GM21723 (cell line): Measurements from ENCODE around the gene MND1.
"Not testable (repeated sequence)": the region's sequence is repeated elsewhere in the genome, so short reads cannot be mapped to it uniquely, and the experiment has no call there.

Experiments
- ATAC-seq: cut with Tn5 transposase; IDR thresholded peaks from one replicate; pipeline ENCODE4 v1.9.1; 2021; ENCODE audit warnings: mild to moderate bottlenecking, moderate library complexity; ENCODE audit not compliant: unreplicated experiment

Gene MND1

DNA sequence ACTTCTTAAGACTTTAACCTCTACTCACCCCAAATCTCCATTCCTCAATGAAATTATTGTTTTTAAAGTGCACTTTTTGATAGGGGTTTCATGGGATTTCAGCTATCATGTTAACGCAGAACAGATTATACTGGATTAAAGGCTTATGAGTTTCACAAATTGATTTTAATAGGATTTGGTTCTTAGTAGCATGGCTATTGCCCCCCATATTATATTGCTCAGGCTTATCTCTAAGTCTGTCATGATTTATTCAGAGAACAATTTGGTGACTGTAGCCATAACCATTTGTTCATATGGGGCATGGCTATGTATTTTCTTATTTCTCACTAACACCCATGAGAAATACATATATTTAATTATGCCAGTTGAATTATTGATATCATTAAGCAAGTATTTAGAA lies 57.0 kb downstream of the MND1 start:
- no peak for ATAC-seq

DNA sequence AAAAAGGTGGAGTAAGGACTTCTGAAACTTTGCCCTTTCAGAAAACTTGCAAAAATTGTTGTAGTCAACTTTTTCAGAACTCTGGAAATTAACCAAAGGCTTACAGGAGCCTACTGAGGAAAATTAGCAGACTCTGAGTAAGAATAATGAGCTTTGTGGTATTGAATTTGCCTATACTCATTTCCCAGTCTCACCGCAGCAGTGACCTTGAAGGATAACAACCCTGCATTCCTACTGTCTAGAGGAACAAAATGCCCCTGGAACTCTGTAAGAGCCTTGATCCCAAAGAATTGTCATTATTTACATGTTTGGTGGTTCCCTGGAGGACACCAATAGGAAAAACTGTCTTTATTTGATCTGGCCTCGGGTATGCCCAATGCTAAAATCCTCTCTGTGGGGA lies 57.9 kb downstream of the MND1 start:
- no peak for ATAC-seq

DNA sequence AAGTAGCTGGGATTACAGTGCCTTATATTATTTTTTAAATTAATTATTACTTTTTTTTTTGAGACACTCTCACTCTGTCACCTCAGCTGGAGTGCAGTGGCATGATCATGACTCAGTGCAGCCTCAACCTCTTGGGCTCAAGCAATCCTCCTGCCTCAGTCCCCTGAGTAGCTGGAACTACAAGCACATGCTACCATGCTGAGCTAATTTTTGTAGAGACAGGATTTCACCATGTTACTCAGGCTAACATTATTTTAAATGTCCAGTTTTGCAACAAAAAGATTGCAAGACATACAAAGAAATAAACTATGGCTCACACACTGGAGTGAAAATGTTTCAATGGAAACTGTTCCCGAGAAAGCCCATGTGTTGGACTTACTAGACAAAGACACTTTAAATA lies 59.2 kb downstream of the MND1 start:
- no peak for ATAC-seq

DNA sequence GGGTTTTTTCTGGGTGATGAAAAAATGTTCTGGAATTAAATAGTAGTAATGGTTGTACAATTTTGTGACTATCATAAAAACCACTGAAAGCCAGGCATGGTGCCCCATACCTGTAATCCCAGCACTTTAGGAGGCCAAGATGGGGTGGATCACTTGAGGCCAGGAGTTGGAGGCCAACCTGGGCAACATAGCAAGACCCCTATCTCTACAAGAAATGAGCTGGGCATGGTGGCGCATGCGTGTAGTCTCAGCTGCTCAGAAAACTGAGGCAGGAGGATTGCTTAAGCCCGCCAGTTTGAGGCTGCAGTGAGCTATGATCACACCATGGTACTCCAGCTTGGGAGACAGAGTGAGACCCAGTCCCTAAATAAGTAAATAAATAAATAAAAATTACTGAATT lies 63.4 kb downstream of the MND1 start:
- ATAC-seq = no peak

DNA sequence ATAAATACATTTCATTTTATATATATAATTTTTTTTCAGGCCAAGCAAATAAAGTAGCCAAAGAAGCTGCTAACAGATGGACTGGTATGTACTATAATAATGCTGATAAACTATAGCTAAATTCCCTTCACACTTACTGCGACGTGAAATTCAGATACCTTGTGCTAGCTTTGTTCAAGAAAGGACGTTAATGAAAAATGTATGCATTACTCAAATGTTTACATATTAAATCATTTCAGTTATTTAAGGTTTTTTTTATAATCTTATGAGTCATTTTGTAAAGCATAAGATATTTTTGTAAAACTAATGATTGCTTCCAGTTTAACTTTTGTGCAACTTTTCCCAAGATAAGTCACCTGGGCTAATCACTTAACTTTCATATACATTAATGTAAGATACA lies 64.4 kb downstream of the MND1 start:
- ATAC-seq = no peak

DNA sequence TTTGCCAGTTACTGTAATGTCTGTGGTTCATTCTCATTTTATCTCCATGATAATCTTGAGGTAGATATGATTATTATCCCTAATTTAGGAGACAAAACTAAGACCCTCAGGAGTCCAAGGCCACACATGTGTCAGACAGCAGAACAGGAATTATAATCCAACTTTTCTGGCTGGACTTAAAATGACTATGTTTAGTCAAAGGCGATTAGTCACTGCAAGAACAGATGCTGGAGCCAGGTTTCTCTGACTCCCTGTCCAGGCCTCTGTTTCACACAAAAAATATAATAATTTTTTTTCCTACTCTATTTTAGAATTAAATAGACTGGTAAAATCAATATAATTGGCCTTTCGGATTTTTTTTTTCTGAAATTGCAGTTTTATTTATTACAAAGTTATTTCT lies 64.9 kb downstream of the MND1 start:
- ATAC-seq = no peak

DNA sequence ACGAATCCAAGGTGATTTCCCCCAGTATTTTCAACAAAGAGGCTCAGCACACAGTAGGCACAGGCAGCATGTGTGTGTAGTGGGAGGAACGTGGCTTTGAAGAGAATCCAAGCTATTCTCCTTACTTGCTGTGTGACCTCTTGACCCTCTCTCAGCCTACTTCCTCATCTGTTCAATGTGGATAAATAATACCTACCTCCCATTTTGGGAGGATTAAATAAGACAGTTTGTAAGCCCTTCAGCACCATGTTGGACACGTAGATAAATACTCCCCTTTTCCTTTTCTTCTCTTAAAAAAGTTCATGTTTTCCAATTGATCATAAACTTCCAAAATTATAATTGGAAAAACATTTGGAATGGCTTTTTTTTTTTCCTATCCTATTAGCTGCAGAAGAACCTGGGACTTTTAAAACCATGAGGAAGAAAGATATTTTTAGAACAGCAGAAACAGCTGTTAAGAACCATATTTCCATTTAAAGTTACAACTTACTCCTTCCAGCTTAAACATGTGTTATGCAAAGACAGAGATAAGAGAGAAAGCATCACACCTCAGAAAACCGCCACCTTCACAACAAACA lies 65.5 kb downstream of the MND1 start:
- ATAC-seq = no peak

DNA sequence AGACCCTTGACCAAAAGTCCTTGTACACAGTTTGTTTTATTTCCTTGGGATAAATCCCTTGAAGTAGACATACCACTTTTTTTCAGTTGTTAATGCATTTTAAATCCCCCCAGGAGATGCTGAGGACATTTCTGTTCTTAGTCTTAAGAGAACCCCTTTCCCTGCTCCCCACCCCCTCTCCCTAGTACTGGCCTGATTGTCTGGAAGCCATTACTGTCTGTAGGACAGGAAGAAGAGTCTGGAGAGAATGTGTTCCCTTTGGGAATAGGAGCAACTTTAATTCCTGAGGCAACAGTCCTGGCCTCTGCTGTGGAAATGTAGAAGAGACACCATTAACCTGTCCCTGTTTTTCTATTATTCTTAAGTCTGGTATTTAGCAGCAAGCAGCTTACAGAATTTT lies 69.4 kb downstream of the MND1 start:
- no peak for ATAC-seq

DNA sequence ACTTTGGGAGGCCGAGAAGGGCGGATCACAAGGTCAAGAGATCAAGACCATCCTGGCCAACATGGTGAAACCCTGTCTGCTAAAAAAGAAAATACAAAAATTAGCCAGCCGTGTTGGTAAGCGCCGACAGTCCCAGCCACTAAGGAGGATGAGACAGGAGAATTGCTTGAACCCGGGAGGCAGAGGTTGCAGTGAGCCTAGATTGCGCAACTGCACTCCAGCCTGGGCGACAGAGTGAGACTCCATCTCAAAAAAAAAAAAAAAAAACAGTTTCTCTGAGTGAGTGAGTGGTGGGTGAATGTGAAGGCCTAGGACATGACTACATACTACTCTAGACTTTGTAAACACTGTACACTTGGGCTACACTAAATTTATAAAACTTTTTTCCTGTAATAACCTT lies 72.0 kb downstream of the MND1 start:
- not testable (repeated sequence) for ATAC-seq

DNA sequence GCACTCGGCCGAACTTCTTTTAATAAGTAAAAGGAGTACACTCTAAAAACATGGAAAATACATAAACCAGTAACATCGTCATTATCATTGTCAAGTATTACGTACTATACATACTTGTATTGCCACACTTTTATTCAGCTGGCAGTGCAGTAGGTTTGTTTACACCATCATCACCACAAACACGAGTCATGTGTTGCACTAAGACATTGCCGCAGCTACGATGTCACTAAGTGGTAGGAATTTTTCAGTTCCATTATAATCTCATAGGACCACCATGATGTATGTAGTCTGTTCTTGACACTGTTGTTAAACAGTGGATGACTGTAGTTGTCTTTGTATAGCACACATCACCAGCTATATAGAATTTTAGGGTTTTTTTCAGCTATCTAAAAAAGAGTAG lies 73.6 kb downstream of the MND1 start:
- ATAC-seq = no peak

DNA sequence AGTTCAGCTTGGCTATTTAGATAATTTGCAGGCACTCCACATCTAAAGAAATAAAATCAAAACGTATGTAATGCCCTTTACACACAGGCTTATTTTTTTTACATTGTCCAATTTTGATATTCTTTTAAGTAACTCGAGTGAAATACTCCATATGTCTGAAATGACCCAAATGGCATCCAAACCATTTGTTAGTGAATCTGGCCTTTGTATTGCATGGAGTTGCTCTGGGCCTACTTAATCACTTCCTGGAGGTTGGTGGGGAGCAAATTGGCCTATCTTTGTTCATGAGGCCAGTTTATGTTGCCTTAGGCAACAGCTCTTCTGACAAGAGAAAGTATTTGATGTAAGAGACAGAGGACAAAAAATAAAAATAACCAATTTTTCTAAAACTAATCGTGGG lies 74.1 kb downstream of the MND1 start:
- no peak for ATAC-seq

DNA sequence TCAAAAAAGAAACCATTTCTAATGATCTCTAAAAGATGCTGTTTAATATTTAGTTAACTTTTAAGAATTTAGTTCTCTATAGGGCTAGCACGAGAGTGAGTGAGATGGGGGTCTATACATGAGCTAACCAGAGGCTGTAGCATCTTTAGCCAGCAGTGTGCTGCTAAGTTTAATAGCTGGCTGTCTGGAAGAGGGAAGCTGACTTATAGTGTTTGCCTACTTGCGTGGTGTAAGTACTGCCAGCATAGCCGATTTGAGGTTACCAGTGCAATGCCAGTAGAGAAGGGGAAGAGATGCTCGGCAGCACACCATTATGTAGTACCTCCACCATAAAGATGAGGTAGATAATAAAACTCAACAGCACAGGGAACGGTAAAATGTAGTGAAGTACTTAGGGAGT lies 74.5 kb downstream of the MND1 start:
- no peak for ATAC-seq

DNA sequence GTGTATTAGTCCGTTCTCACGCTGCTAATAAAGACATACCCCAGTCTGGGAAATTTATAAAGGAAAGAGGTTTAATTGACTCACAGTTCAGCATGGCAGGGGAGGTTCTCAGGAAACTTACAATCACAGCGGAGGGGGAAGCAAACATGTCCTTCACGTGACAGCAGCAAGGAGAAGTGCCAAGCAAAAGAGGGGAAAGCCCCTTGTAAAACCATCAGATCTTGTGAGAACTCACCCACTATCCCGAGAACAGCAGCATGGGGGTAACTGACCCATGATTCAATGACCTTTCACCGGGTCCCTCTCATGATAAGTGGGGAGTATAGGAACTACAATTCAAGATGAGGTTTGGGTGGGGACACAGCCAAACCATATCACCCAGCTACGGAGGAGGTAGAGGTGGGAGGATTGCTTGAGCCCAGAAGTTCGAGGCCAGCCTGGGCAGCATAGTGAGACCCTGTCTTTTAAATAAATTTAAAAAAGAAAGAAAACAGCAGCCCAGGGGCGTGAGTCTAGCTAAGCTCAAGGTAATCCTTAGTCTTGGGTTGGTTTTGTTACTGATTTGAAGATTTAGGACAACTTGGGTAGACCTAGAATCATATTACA lies 75.3 kb downstream of the MND1 start:
- no peak for ATAC-seq

DNA sequence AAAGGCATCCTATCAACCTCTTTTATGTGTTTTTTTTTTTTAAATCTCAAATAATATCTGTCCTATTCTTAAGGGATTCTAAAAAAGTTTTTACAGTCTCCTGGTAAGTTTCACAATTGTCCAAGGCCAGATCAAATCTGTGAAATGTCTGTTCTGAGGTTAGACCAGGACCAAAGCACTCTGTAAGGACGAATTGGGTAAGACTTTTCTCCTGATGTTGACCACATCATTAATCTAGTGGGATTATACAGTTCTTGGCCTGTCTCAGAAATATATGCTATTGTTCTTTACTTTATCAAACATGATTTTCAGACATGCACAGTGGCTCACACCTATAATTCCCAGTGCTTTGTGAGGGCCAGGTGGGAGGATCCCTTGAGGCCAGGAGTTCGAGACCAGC lies 75.9 kb downstream of the MND1 start:
- no peak for ATAC-seq

DNA sequence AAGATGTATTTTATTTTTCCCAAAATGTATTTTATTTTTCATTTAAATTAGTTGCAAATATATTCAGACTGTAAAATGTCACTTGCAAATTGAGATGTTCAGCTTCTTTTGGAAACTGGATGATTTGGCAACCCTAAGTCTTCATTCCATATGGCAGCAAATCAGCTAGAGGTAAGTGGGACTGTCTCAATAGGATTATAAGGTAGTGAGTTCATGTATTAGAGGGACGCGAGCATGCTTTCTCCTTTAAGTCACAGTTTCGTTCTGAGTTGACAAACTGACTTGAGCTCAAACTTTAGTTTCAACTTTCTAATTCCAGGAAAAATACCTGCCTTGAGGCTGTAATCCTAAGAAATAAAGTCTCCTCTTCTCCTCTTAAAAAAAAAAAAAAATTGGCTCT lies 77.5 kb downstream of the MND1 start:
- peak; percentile 60 for ATAC-seq

DNA sequence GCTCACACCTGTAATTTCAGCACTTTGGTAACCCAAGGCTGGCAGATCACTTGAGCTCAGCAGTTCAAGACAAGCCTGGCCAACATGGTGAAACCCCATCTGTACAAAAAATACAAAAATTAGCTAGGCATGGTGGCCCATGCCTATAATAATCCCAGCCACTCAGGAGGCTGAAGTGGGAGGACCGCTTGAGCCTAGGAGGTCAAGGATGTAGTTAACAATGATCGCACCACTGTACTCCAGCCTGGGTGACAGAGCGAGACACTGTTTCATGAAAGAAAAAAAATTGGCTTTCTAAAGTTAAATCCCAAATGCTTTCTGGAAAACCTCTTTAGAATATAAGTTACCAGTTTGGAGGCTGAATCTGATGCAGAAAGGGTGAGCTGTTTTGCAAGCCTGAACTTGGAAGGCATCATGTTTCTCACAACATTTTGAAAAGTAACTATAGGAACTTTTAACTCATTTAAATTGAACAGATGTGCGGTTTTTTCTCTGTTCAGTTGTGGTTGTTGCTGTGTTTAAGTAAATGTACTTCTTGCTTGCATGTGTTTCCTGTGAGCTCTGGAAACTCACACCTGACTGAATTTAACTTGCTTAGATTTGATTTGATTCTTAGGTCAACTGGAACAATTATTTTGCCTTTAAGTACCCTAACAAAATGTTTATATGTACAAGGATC lies 81.9 kb downstream of the MND1 start:
- ATAC-seq = peak; percentile 63

DNA sequence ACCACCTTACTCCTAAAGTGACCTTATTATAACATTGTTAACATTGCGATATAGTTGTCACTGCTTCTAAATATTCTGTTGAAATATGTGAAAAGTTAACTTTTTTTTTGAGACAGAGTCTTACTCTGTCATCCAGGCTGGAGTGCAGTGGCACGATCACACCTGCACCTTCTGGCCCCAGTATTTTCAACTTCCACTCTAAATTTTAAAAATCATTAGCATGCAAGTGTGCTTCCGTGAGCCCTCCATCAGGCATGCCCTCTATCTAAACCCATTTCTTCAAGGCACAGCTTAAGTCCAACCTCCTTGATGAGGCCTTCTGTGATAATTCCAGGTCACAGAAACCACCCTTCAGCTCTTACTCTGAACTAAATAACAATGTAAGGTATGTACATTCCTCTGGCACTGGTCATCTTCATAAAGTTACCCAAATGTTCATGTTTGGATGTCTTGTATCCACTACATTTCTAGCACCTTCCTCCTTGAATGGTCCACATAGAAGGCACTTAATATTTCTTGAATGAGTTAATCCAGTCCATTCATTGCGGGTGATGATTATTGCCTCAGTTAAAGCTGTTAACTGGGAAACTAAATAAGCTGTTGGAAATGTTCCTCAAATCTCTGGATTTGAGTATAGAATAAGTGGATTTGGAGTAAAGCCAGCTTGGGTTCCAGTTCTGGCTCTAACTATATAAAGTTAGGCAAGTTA lies 83.0 kb downstream of the MND1 start:
- no peak for ATAC-seq

DNA sequence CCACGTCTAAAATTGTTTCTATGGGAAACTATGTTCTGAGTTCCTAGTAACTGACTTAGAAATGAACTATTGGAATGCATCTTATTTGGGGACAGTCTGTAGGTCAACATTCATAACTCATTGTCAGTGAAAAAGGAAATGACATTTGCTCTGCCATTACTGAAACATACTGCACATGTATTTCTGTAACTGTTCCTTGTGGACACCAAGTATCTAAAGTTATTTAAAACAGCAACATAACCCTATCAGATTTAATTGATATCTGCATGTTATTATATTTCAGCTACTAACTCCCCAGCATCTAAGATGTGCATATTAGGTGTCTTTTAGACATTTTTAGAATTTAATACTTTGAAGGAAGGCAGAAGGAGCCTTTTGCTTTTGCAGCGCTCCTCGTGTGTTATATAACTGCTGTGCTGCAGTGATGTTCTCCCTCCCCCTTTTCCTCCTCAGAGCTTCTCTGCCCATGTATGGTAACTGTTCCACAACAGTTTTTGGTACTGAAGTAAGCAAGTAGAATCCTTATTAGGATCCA lies 84.5 kb downstream of the MND1 start:
- no peak for ATAC-seq

DNA sequence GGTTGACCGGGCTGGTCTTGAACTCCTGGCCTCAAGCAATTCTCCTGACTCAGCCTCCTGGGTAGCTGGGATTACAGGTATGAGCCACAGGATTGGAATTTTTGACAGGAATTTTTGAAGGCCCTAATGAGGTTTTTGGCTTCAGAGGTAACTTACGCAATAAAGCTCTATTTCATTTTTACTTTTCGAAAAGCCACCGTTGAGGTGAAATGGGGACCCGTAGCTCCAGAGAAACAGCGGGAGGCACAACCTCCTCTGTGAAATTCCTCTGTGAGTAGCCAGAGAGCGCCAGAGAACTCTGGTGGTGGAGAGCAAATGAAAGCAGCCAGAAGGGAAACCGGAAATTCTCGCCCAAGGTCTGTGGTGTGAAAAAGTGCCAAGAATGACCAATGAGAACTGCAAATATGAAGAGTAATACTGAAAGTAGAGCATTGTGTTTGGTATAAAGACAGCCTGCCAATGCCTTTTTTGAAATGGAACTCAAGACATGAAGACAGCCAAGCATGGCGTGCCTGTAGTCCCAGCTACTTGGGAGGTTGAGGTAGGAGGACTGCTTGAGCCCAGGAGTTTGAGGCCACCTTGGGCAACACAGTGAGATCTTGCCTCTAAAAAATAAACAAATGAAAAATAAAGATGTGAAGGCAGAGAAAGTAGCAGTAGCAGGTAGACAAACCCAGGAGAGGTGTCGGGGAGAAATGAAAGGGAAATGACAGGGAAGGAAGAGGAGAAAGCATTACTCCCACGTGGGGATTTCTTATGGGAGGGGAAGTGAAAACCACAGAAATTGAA lies 88.7 kb downstream of the MND1 start:
- peak; percentile 89 for ATAC-seq

DNA sequence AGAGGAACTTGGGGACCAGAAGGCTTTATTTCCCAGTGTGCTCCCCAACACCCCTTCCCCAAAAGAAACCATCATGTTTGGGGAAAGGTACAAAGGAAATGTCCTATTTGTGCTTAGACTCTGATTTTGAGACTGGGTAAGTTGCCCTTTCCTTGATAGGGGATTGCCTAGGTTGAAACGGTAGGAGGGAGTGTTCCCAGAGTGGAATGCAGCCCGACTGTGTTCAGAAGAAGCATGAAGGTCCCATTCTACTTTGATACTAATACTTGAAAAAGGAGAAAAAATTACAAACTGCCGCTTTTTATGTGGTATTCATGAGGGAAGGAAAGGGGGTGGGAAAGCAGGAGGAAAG lies 89.2 kb downstream of the MND1 start:
- ATAC-seq = peak; percentile 7

DNA sequence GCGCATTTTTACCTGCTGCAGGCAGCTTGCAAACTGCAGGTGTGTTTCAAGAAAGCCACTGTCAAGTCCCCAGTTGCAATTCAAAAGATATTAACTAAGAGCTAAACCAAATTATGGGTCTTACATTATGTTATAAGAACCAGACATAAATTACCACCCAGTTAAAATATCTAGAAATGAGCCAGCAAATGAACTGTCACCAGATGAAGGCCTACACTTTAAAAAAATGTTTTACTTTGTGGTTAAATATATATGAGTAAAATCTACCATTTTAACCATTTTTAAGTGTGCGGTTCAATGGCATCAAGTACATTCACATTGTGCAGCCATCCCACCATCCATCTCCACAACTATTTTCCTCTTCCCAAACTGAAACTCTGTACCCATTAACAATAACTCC lies 89.7 kb downstream of the MND1 start:
- no peak for ATAC-seq
